GM19324 (cell line): ENCODE data around the gene BDH1.

Experiments
- ATAC-seq: cut with Tn5 transposase; IDR thresholded peaks from one replicate; pipeline ENCODE4 v1.9.1; 2021; ENCODE audit warnings: mild to moderate bottlenecking, moderate library complexity; ENCODE audit not compliant: unreplicated experiment, low FRiP score

BDH1 gene

DNA sequence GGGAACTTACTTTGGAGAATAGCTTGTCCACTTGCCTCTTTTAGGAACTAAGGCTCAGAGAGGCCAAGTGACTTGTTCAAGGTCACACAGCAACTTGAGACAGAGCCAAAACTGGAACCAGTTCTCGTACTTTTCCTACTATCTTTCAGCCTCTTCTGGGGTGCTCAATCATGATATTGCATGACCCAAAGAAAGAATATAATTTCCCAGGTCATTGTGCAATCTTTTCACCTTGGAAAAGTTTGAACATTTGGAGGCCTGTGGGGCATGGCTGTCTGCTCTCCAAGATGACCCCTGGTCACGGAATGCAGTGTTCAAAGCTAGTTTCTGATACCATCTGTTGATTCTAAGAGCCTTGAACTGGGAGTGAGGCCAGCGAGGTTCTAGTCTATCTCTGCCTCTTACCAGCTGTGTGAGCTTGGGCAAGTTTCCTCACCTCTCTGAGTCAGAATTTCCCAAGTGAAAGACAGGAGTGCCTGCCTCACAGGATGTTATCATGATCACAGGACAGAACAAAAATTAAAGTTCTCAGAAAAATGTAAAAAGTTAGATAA is 89.7 kb downstream of the BDH1 start:
- ATAC-seq: no peak

DNA sequence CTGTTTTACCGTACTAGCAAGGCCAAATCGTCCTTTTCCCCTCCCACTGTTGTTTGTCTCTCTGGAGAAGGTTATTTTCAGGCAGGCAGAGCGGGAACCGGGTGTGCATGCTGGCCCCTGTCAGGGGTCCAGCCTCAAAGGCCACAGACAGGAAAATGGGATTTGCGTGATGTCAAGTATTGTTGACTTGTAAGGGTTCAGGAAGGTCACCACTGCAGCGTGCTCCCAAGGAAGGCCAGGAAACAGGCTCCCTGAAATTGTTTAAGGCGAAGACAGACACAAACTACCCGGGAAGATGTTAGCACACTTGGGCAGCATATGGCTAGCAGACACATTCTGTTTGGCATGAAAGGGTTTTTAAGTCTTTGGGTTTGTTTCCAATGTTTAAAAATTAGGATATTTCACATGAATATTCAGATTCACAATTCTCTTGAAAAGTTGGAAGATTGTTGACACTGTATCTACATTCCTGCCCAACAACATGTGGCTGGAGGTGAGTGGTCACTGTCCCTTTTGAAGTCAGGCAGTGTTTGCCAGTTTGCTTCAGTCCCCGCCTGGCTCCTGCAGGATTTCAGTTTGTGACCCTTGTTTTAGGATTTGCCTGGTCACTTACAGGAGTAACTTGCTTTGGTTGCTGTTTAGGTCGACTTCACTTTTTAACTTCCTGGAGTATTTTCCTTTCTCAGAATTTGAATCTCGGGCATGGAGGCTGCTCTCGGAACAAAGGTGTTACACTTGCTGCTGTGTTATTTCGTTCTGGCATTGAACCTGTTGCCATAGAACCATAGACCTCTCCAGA is 90.4 kb downstream of the BDH1 start:
- no peak for ATAC-seq

DNA sequence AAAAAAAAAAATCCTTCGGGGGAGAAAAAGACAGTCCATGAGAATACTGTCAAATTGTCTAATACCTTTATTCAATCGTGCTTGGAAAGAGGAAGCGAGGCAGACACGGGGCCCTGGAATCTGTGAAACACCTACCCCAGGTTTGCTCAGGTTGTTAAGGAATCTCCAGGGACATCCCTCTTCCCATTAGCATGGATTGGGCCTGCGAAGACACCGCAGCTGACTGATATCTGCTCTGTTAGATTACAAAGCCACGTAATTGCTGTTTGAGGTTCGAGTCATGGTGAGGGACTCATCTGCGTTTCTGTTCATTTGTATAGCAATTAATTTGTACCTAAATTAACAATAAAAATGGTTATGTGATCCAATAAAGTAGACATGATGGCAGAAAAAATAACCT is 91.0 kb downstream of the BDH1 start:
- no peak for ATAC-seq

DNA sequence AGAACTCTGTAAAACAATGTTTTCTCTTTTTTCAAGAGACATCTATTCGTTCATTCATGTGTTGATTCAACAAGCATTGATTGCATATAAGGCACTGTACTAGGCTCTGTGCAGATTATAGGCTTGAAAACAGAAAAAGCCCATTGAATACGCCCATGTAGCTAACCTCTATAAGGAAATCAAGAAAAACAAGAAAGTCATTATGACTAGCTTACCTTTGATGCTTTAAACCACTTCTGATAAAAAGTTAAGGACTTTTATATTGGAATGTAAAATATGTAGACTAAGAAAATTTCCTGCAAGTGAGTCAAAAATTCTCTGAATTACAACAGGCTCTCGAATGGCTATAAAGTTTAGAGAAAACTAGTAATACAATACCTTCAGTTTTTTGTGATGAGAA is 92.5 kb downstream of the BDH1 start:
- no peak for ATAC-seq

DNA sequence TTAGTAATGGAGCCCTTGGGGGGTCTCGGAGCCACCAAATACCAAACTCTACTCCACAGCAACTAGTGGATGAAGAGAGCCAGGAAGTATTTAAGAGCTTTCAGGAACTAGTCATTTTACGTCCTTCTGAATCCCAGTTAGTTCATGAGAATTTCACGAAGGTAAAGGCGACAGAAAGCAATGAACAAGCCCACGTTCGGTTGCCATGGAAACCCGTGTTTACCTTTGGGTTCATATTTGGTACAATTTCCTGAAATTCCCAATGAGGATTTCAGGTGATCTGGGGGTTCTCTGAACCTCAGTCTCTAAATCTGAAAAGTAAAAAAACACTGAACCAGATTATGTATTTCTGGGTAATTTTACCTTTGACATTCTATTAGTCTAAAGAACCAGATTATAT is 93.0 kb downstream of the BDH1 start:
- ATAC-seq: no peak

DNA sequence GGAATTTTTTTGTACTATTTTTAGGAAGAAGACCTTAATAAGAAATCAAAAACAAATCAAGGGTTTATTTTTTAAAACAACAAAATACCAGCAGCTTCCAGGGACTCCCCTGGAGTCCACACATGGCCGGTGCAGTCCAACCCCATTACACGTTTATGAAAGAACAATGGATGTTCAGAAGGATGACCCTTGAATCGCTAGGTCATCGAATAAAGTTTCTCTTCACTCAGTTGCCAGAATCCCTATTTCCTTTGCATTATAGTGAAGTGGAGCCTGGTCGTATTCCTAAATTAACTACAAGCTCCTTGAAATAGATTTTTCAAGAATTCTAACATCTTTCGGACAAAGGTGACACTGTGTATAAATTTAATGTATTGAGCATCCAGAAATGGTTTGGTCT is 95.1 kb downstream of the BDH1 start:
- no peak for ATAC-seq

DNA sequence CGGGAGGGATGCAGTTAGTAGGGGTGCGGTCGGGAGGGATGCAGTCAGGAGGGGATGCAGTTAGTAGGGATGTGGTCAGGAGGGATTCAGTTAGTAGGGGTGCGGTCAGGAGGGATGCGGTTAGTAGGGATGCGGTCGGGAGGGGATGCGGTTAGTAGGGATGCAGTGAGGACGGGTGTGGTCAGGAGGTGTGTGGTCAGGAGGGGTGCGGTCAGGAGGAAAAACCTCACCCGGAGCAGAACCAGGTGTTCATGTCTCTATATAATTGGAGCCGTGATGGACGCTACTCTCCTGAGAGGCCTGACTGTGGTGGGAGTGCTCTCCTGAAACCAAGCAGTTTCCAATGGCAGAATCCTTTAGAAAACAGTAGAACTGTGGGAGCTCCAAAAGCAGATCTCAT is 95.8 kb downstream of the BDH1 start:
- ATAC-seq: no peak
